ENCODE results near the gene SERTAD3. TPM values are rescaled to one million over a fixed set of nuclear protein-coding genes. Genes with fewer than 3 reads are reported as not detected.
"Not testable (repeated sequence)": the region's sequence is repeated elsewhere in the genome, so short reads cannot be mapped to it uniquely, and the experiment has no call there.

Gene SERTAD3, protein sequence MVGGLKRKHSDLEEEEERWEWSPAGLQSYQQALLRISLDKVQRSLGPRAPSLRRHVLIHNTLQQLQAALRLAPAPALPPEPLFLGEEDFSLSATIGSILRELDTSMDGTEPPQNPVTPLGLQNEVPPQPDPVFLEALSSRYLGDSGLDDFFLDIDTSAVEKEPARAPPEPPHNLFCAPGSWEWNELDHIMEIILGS
- 10 to 100 TPM; 15.6 to 25.2 (median 20.4) TPM for total RNA-seq

DNA sequence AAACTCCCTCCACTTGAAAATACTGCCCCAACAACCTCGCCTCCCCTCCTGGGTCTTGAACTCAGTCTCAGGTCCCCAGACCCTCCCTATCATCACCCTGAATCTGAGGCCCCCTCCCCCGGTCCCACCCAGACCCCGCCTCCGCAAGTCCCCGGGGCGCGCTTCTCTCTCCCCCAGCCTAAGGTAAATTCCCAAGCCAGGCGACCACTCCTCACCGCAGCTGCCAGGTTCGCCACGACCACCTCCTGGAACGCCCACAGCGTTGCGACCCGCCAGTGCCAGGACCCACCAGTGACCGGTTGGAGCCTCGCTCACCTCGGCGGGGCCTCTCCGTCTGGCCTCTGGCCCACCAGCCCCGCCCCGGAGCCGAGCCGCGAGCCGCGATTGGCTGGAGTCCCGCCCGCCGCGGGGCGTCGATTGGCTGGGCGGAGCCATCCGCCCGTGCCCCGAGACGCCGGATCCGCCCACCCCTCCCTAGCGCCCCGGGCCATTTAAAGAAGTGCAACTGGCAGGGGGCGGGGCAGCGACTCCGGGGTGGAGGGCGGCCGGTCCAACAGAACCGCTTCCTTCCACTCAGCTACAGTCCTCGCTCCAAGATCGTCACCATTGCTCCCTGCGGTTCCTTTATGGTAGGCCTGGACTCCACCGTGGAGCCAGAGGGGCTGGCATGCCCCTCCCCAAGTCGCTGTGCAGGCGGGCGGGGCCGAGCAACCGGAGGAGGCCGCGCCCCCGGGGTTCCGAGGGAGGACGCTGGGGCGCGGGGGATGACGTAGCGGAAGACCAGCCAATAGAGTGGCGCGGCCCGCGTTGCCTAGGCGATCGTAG is at the start of gene SERTAD3:
SERTAD3 (minus strand) TSS at position 336 of the 825 bp plus-strand sequence. CDS start 2,255 bp downstream, outside the sequence.
- Histone ChIP-seq H3K36me3 (peaks cover 15 to 24% of the 10 kb centered on the region in 2 donors), H3K27me3 (no peaks in the 10 kb centered on the region), H3K4me3 (replicated peaks in 1 of 3) (peak within 1 kb of the TSS; percentile 38 to 99 (median 74)), H3K9me3 (no peaks in the 10 kb centered on the region), H3K27ac (peak within 1 kb of the TSS; percentile 92 to 98 (median 94)), H3K4me1 (peaks cover 8 to 28% of the 10 kb centered on the region in 2 donors)
- peak; percentile 98 for DNase-seq
- intact Hi-C loops (cut with DNase I): loop anchor here (10.0 kb wide), 1 partner anchor 99 kb away; the partner anchor contains the start of genes C19orf47 and PLD3
- TF ChIP-seq, protein P1, sequence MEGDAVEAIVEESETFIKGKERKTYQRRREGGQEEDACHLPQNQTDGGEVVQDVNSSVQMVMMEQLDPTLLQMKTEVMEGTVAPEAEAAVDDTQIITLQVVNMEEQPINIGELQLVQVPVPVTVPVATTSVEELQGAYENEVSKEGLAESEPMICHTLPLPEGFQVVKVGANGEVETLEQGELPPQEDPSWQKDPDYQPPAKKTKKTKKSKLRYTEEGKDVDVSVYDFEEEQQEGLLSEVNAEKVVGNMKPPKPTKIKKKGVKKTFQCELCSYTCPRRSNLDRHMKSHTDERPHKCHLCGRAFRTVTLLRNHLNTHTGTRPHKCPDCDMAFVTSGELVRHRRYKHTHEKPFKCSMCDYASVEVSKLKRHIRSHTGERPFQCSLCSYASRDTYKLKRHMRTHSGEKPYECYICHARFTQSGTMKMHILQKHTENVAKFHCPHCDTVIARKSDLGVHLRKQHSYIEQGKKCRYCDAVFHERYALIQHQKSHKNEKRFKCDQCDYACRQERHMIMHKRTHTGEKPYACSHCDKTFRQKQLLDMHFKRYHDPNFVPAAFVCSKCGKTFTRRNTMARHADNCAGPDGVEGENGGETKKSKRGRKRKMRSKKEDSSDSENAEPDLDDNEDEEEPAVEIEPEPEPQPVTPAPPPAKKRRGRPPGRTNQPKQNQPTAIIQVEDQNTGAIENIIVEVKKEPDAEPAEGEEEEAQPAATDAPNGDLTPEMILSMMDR (IDR thresholded peaks at IDR 0.05): peak in 1 of 6 experiments; percentile 4
- peak; percentile 92 to 99 for TF ChIP-seq POLR2A (IDR thresholded peaks at IDR 0.05)
- 0 to 1% methylated on average over 13 to 26 of the region's 72 CpGs for WGBS, 2 donors

DNA sequence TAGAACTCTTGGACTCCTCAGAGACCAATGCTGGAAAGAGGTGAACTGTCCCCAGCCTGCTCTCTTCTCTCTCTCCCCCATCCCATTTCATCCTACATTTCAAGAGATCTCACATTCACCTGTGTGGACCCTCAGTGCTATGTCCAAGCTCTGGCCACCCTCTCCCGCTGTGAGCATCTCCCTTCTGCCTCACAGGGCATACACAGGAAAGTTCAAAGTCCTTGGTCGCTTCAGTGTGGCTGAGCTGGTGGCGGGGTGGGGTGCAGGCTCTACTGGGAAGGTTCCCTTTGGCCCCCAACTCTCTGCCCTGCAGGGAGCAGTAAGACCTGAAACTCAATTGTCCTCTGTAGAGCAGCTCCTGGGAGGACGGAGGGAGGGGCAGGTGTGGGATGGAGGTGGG is 49.6 kb upstream of the SERTAD3 start:
- Histone ChIP-seq H3K36me3 (no peaks in the 10 kb centered on the region), H3K4me1 (no peaks in the 10 kb centered on the region), H3K27me3 (no peaks in the 10 kb centered on the region), H3K27ac (no peak overlapping the region), H3K4me3 (replicated peaks in 1 of 3) (no peak overlapping the region), H3K9me3 (no peaks in the 10 kb centered on the region)
- 61 to 72% methylated on average over 4 of the region's 4 CpGs for WGBS, 2 donors
- no peak for DNase-seq
- TF ChIP-seq, protein P1 (IDR thresholded peaks at IDR 0.05): no peak
- TF ChIP-seq POLR2A (IDR thresholded peaks at IDR 0.05): no peak
- intact Hi-C loops (cut with DNase I): no loop called here

DNA sequence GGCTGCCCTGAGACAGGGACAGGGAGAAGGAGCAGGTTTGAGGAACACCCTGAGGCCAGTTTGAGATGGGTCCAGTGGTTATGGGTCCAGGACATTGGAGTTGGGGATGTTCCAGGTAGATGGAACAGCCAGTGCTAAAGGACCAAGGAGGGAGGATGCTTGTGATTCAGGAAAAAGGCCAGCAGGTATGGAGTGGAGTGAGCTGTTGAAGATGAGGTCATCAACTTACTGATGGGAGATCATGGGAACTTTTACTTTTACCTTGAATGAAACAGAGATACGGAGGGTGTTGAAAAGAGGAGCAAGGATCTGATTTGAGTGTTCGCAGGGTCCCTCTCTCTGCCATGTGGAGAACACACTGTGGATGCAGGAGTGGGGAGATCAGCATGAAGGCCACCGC is 48.1 kb upstream of the SERTAD3 start:
- DNase-seq: no peak
- Histone ChIP-seq H3K9me3 (no peaks in the 10 kb centered on the region), H3K4me1 (peaks cover 0 to 2% of the 10 kb centered on the region in 2 donors), H3K27ac (no peak overlapping the region), H3K4me3 (replicated peaks in 1 of 3) (no peak overlapping the region), H3K36me3 (no peaks in the 10 kb centered on the region), H3K27me3 (no peaks in the 10 kb centered on the region)
- intact Hi-C loops (cut with DNase I): no loop called here
- 97% methylated on average over 3 of the region's 3 CpGs for WGBS, 2 donors
- no peak for TF ChIP-seq POLR2A (IDR thresholded peaks at IDR 0.05)
- TF ChIP-seq, protein P1 (IDR thresholded peaks at IDR 0.05): no peak

DNA sequence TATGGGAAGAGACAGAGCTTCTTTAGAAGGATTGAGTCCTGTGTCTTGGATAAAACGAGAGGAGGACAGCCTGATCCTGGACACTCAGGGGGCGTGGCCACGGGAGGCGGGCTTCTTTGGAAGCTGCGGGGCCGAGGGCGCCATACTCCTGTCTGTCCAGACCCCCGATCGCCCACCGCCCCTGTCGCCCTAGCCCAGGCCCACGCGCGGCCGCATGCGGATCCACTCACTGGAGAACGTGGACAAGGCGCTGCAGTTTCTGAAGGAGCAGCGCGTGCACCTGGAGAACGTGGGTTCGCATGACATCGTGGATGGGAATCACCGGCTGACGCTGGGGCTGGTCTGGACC is 45.7 kb upstream of the SERTAD3 start:
- Histone ChIP-seq H3K9me3 (no peaks in the 10 kb centered on the region), H3K36me3 (no peaks in the 10 kb centered on the region), H3K4me1 (peaks cover 0 to 2% of the 10 kb centered on the region in 2 donors), H3K4me3 (replicated peaks in 1 of 3) (no peak overlapping the region), H3K27me3 (no peaks in the 10 kb centered on the region), H3K27ac (no peak overlapping the region)
- intact Hi-C loops (cut with DNase I): no loop called here
- no peak for TF ChIP-seq POLR2A (IDR thresholded peaks at IDR 0.05)
- TF ChIP-seq, protein P1 (IDR thresholded peaks at IDR 0.05): no peak
- 69% methylated on average over 22 to 25 of the region's 25 CpGs for WGBS, 2 donors
- no peak for DNase-seq

DNA sequence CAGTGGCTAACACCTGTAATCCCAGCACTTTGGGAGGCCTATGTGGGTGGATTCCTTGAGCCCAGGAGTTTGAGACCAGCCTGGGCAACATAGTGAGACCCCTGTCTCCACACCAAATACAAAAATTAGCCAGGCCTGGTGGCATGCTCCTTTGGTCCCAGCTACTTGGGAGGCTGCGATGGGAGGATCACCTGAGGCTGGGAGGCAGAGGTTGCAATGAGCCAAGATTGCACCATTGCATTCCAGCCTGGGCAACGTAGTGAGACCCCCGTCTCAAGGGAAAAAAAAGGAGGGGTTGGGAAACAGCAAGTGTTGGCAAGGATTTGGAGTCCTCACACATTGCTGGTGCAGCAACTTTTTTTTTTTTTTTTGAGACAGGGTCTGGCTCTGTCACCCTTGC is 41.9 kb upstream of the SERTAD3 start:
- intact Hi-C loops (cut with DNase I): no loop called here
- no peaks in the 10 kb centered on the region for H3K9me3 ChIP-seq
- no peaks in the 10 kb centered on the region for H3K27me3 ChIP-seq
- H3K4me3 ChIP-seq (replicated peaks in 1 of 3): no peak overlapping the region
- H3K36me3 ChIP-seq: no peaks in the 10 kb centered on the region
- 84 to 89% methylated on average over 3 of the region's 3 CpGs for WGBS, 2 donors
- peaks cover 0 to 2% of the 10 kb centered on the region in 2 donors for H3K4me1 ChIP-seq
- H3K27ac ChIP-seq: no peak overlapping the region
- no peak for TF ChIP-seq POLR2A (IDR thresholded peaks at IDR 0.05)
- TF ChIP-seq, protein P1 (IDR thresholded peaks at IDR 0.05): no peak
- DNase-seq: no peak

DNA sequence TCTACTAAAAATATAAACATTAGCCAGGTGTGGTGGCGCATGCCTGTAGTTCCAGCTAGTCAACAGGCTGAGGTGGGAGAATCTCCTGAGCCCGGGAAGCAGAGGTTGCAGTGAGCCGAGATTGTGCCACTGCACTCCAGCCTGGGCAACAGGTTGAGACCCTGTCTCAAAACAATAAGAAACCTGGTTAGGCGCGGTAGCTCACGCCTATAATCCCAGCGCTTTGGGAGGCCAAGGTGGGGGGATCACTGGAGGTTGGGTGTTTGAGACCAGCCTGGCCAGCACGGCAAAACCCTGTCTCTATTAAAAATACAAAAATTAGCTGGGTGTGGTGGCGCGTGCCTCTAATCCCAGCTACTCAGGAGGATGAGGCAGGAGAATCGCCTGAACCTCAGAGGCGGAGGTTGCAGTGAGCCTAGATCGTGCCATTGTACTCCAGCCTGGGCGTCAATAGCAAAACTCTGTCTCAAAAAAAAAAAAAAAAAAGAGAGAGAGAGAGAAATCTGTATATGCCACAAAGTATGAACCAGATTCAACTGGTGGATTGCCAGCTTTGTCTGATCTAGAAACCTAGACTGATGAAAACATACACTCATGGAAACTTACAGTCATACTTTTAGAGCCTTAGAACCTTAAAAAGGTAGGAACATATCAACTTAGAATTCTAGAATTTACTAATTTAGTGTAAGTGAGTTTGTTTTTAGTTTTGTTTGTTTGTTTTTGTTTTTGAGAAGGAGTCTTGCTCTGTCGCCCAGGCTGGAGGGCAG is 31.9 kb upstream of the SERTAD3 start:
- WGBS, 2 donors: 91 to 92% methylated on average over 13 of the region's 15 CpGs
- H3K27ac ChIP-seq; DNase-seq; H3K4me3 ChIP-seq (replicated peaks in 1 of 3); H3K27me3 ChIP-seq; intact Hi-C loops (cut with DNase I); H3K9me3 ChIP-seq; H3K4me1 ChIP-seq; H3K36me3 ChIP-seq: not testable (repeated sequence)
